Prostate gland (tissue), 2 donors: ENCODE results near the gene C1orf21. TPM values are rescaled to one million over a fixed set of nuclear protein-coding genes. Genes with fewer than 3 reads are reported as not detected.

Experiments used
- DNase-seq: peaks from one replicate; pipeline ENCODE4 v3.0.0-alpha.2; 2019; ENCODE audit warnings: low spot score
- H3K27ac ChIP-seq, 2 donors: fragments of 200-600 bp; sonication (generic); 2 replicates each; pipeline ENCODE4 v1.5.1; 2017 to 2019
- H3K27me3 ChIP-seq: fragments of 200-600 bp; sonication (generic); replicated peaks from 2 replicates; pipeline ENCODE4 v1.5.1; 2019; ENCODE audit not compliant: insufficient read depth
- H3K36me3 ChIP-seq, 2 donors: fragments of 200-600 bp; sonication (generic); 1 replicate in 1 of 2; 2 replicates in 1 of 2; pipeline versions ENCODE4 v1.5.1 to v1.8.1; 2017 to 2019
- H3K4me1 ChIP-seq: fragments of 200-600 bp; sonication (generic); replicated peaks from 2 replicates; pipeline ENCODE4 v1.5.1; 2019
- H3K4me3 ChIP-seq, 2 donors: fragments of 200-600 bp; sonication (generic); 2 replicates each; pipeline ENCODE4 v1.5.1; 2017 to 2019
- H3K9me3 ChIP-seq: fragments of 200-600 bp; sonication (generic); 2 replicates; pipeline ENCODE4 v1.5.1; 2017
- CTCF ChIP-seq, 4 experiments: fragments of 200-600 bp in 2 of 4; fragments of 450-650 bp in 2 of 4; sonication (generic) in 2 of 4; IDR thresholded peaks; 1 replicate in 3 of 4; 2 replicates in 1 of 4; pipeline ENCODE4 v1.5.1; 2016 to 2019; ENCODE audit warnings: antibody characterized with exemption in 4 of 4, mild to moderate bottlenecking in 2 of 4, moderate library complexity in 2 of 4
- POLR2A ChIP-seq: fragments of 450-650 bp; IDR thresholded peaks from one replicate; pipeline ENCODE4 v1.6.1; 2016; ENCODE audit warnings: antibody characterized with exemption, mild to moderate bottlenecking
- POLR2AphosphoS5 ChIP-seq: sonication (generic); formaldehyde crosslinking; IDR thresholded peaks from one replicate; pipeline ENCODE4 v1.6.1; 2017; ENCODE audit warnings: antibody characterized with exemption
- WGBS: methylation state at CpG from one replicate; pipeline ENCODE4 v1.1.5; 2018; 5-methylcytosine and 5-hydroxymethylcytosine counted together
- intact Hi-C: fragments of 100-400 bp; cut with DNase I; formaldehyde crosslinking; loops from one replicate; pipeline ENCODE4 v1.14.2; 2022
- total RNA-seq, 2 donors: library from RNA; depleted of rRNA; stranded (reverse); fragments of >200 nt; gene quantifications; one replicate each; pipeline ENCODE4 v1.1.0, GENCODE V29; 2016

The C1orf21 gene
- total RNA-seq, 2 donors from 2014 or later = 28.8 to 79.3 TPM

GRCh38 chr1:184557423-184558347 lies 170.9 kb downstream of the C1orf21 start:
- Histone ChIP-seq H3K27me3 (no peaks in the 10 kb centered on the region), H3K4me3 (no peak overlapping the region), H3K27ac (no peak overlapping the region), H3K4me1 (peaks cover 10% of the 10 kb centered on the region), H3K36me3 (no peaks in the 10 kb centered on the region), H3K9me3 (no peaks in the 10 kb centered on the region)
- no peak for TF ChIP-seq POLR2AphosphoS5
- TF ChIP-seq POLR2A = no peak
- no peak for TF ChIP-seq CTCF (IDR thresholded peaks at IDR 0.05)
- DNase-seq = no peak
- intact Hi-C loops = no loop called here
- 53% methylated on average over 3 of the region's 3 CpGs for WGBS

GRCh38 chr1:184558691-184559090 lies 171.9 kb downstream of the C1orf21 start:
- Histone ChIP-seq H3K4me3 (no peak overlapping the region), H3K27me3 (no peaks in the 10 kb centered on the region), H3K9me3 (no peaks in the 10 kb centered on the region), H3K27ac (no peak overlapping the region), H3K4me1 (peaks cover 15% of the 10 kb centered on the region), H3K36me3 (no peaks in the 10 kb centered on the region)
- TF ChIP-seq POLR2AphosphoS5 = no peak
- no peak for TF ChIP-seq POLR2A
- TF ChIP-seq CTCF (IDR thresholded peaks at IDR 0.05) = no peak
- DNase-seq = no peak
- intact Hi-C loops = no loop called here

- Histone ChIP-seq H3K4me1 (peaks cover 15% of the 10 kb centered on the region), H3K27ac (no peak overlapping the region)
Observed at GRCh38 chr1:184559117-184559713, 172.4 kb downstream of the C1orf21 start.

GRCh38 chr1:184562806-184563205 lies 176.0 kb downstream of the C1orf21 start:
- Histone ChIP-seq H3K4me1 (peaks cover 10% of the 10 kb centered on the region), H3K9me3 (no peaks in the 10 kb centered on the region), H3K27ac (peak overlapping the region; percentile 55 to 69), H3K27me3 (no peaks in the 10 kb centered on the region), H3K36me3 (no peaks in the 10 kb centered on the region), H3K4me3 (no peak overlapping the region)
- DNase-seq = no peak
- WGBS = 34% methylated on average over 1 of the region's 1 CpG
- intact Hi-C loops = loop anchor here (2.0 to 10.0 kb wide), 2 partner anchors 176 to 338 kb away; partner anchors contain the start of gene C1orf21
- no peak for TF ChIP-seq POLR2A
- no peak for TF ChIP-seq CTCF (IDR thresholded peaks at IDR 0.05)
- TF ChIP-seq POLR2AphosphoS5 = no peak

More at GRCh38 chr1:184559117-184559713, 172.4 kb downstream of the C1orf21 start:
- intact Hi-C loops = no loop called here
- H3K4me3 ChIP-seq = no peak overlapping the region
- DNase-seq = no peak
- 91% methylated on average over 1 of the region's 1 CpG for WGBS
- H3K36me3 ChIP-seq = no peaks in the 10 kb centered on the region
- H3K9me3 ChIP-seq = no peaks in the 10 kb centered on the region
- TF ChIP-seq POLR2A (no peak), CTCF (IDR thresholded peaks at IDR 0.05) (no peak), POLR2AphosphoS5 (no peak)
- H3K27me3 ChIP-seq = no peaks in the 10 kb centered on the region
